Suprapubic skin (tissue), 4 donors: ENCODE measurements around the gene GPX7. TPM values are rescaled to one million over a fixed set of nuclear protein-coding genes. Genes with fewer than 3 reads are reported as not detected.
A peak's percentile ranks its signal among the peaks of the same experiment; 100 is the strongest.

Source experiments
- DNase-seq, 2 donors: peaks; one replicate each; pipeline ENCODE4 v3.0.0-alpha.2; 2019; ENCODE audit warnings: low spot score in 2 of 2
- H3K27ac ChIP-seq: fragments of 200-600 bp; sonication (generic); one replicate; pipeline ENCODE4 v1.5.1; 2019
- H3K27me3 ChIP-seq: fragments of 200-600 bp; sonication (generic); one replicate; pipeline ENCODE4 v1.5.1; 2019
- H3K36me3 ChIP-seq: fragments of 200-600 bp; sonication (generic); one replicate; pipeline ENCODE4 v1.5.1; 2019
- H3K4me1 ChIP-seq: fragments of 200-600 bp; sonication (generic); one replicate; pipeline ENCODE4 v1.5.1; 2019
- H3K4me3 ChIP-seq: fragments of 200-600 bp; sonication (generic); one replicate; pipeline ENCODE4 v1.5.1; 2019; ENCODE audit warnings: mild to moderate bottlenecking
- H3K9me3 ChIP-seq: fragments of 200-600 bp; sonication (generic); one replicate; pipeline ENCODE4 v1.5.1; 2019
- EP300 ChIP-seq: sonication (generic); formaldehyde crosslinking; IDR thresholded peaks from one replicate; pipeline ENCODE4 v1.6.1; 2017; ENCODE audit warnings: antibody characterized with exemption
- POLR2A ChIP-seq, 2 donors: fragments of 450-650 bp; IDR thresholded peaks; one replicate each; pipeline ENCODE4 v1.6.1; 2017; ENCODE audit warnings: antibody characterized with exemption in 2 of 2, mild to moderate bottlenecking in 2 of 2, moderate library complexity in 2 of 2
- POLR2AphosphoS5 ChIP-seq, 3 donors: sonication (generic); formaldehyde crosslinking; IDR thresholded peaks; one replicate each; pipeline ENCODE4 v1.6.1; 2017; ENCODE audit warnings: antibody characterized with exemption in 3 of 3
- WGBS: methylation state at CpG from one replicate; pipeline ENCODE4 v1.1.5; 2018; 5-methylcytosine and 5-hydroxymethylcytosine counted together
- total RNA-seq, 4 donors: library from RNA; depleted of rRNA; stranded (reverse); fragments of >200 nt; gene quantifications; one replicate each; pipeline ENCODE4 v1.1.0, GENCODE V29; 2016
- TF ChIP-seq, protein P1 (sequence below), 2 donors: fragments of 200-600 bp in 1 of 2; fragments of 450-650 bp in 1 of 2; sonication (generic) in 1 of 2; IDR thresholded peaks; one replicate each; pipeline ENCODE4 v1.5.1; 2016 to 2019; ENCODE audit warnings: antibody characterized with exemption in 2 of 2, mild to moderate bottlenecking in 1 of 2, moderate library complexity in 1 of 2

GPX7 gene
- total RNA-seq, 4 donors from 2014 or later, result 3.1 to 11.1 (median 7.5) TPM

GRCh38 chr1:52635321-52636089, 33.3 kb downstream of the GPX7 start:
- peaks cover 17% of the 10 kb centered on the region for H3K4me1 ChIP-seq
- H3K4me3 ChIP-seq, result no peak overlapping the region
- 75% methylated on average over 4 of the region's 4 CpGs for WGBS
- H3K9me3 ChIP-seq, result no peaks in the 10 kb centered on the region
- H3K36me3 ChIP-seq, result no peaks in the 10 kb centered on the region
- no peak for DNase-seq
- no peak overlapping the region for H3K27ac ChIP-seq
- no peak for TF ChIP-seq EP300
- TF ChIP-seq POLR2AphosphoS5 (IDR thresholded peaks at IDR 0.05), result no peak
- TF ChIP-seq POLR2A (IDR thresholded peaks at IDR 0.05), result no peak
- TF ChIP-seq, protein P1, sequence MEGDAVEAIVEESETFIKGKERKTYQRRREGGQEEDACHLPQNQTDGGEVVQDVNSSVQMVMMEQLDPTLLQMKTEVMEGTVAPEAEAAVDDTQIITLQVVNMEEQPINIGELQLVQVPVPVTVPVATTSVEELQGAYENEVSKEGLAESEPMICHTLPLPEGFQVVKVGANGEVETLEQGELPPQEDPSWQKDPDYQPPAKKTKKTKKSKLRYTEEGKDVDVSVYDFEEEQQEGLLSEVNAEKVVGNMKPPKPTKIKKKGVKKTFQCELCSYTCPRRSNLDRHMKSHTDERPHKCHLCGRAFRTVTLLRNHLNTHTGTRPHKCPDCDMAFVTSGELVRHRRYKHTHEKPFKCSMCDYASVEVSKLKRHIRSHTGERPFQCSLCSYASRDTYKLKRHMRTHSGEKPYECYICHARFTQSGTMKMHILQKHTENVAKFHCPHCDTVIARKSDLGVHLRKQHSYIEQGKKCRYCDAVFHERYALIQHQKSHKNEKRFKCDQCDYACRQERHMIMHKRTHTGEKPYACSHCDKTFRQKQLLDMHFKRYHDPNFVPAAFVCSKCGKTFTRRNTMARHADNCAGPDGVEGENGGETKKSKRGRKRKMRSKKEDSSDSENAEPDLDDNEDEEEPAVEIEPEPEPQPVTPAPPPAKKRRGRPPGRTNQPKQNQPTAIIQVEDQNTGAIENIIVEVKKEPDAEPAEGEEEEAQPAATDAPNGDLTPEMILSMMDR (IDR thresholded peaks at IDR 0.05), result no peak
- peaks cover 29% of the 10 kb centered on the region for H3K27me3 ChIP-seq

- Histone ChIP-seq H3K27me3 (peaks cover 26% of the 10 kb centered on the region), H3K36me3 (no peaks in the 10 kb centered on the region), H3K9me3 (no peaks in the 10 kb centered on the region), H3K27ac (no peak overlapping the region), H3K4me3 (no peak overlapping the region), H3K4me1 (peaks cover 10% of the 10 kb centered on the region)
- no peak for DNase-seq
- TF ChIP-seq, protein P1 (IDR thresholded peaks at IDR 0.05), result no peak
- TF ChIP-seq POLR2A (IDR thresholded peaks at IDR 0.05) (no peak), POLR2AphosphoS5 (IDR thresholded peaks at IDR 0.05) (no peak), EP300 (no peak)
- 68% methylated on average over 11 of the region's 11 CpGs for WGBS
These were observed 34.8 kb downstream of the GPX7 start for GRCh38 chr1:52636721-52637695.

DNA sequence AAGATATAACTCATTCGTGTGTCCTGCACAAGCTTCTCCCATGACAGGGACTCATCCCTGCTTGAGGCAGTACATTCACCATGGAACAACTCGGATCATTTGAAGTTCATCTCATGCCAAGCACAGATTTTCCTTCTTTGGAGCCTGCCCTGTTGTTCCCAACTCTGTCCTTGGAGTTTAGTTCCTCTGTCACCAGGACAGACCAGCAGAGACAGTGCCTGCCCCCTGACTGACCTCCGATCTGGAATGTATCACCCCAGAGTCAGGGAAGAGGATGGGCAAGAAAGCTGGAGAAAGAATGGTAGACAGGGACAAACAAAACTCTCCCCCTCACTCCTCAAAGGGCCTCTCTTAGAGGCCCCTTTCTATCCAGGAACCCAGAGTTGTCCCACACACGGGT, 35.8 kb downstream of the GPX7 start:
- H3K36me3 ChIP-seq, result no peaks in the 10 kb centered on the region
- H3K9me3 ChIP-seq, result no peaks in the 10 kb centered on the region
- 71% methylated on average over 4 of the region's 4 CpGs for WGBS
- TF ChIP-seq POLR2AphosphoS5 (IDR thresholded peaks at IDR 0.05), result no peak
- TF ChIP-seq POLR2A (IDR thresholded peaks at IDR 0.05), result no peak
- TF ChIP-seq, protein P1 (IDR thresholded peaks at IDR 0.05), result no peak
- no peak for TF ChIP-seq EP300
- H3K4me3 ChIP-seq, result no peak overlapping the region
- peak in 1 of 2 donors; percentile 1 for DNase-seq
- peaks cover 17% of the 10 kb centered on the region for H3K27me3 ChIP-seq
- peaks cover 6% of the 10 kb centered on the region for H3K4me1 ChIP-seq
- no peak overlapping the region for H3K27ac ChIP-seq

DNA sequence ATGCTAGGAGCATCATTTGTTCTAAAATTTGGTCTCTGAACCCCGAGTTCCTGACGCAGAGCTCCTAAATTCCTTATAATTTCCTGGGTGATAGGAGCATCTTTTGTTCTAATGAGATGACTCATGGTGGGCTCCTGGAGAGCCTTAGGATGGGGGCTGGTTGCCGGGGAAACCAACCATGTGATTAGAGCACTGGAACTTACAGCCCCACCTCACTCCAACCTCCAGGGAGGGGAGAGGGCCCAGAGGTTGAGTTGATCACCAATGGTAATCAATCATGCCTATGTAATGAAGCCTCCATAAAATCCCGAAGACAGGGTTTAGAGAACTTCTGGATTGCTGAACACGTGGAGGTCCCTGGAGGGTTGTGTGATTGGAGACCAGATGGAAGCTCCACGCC, 38.5 kb downstream of the GPX7 start:
- no peak overlapping the region for H3K4me3 ChIP-seq
- peak in 1 of 2 donors; percentile 29 for DNase-seq
- no peaks in the 10 kb centered on the region for H3K4me1 ChIP-seq
- WGBS, result 91% methylated on average over 6 of the region's 6 CpGs
- H3K36me3 ChIP-seq, result no peaks in the 10 kb centered on the region
- no peak overlapping the region for H3K27ac ChIP-seq
- H3K27me3 ChIP-seq, result no peaks in the 10 kb centered on the region
- TF ChIP-seq EP300, result no peak
- TF ChIP-seq POLR2A (IDR thresholded peaks at IDR 0.05), result no peak
- TF ChIP-seq, protein P1 (IDR thresholded peaks at IDR 0.05), result no peak
- no peak for TF ChIP-seq POLR2AphosphoS5 (IDR thresholded peaks at IDR 0.05)
- H3K9me3 ChIP-seq, result no peaks in the 10 kb centered on the region

- no peak overlapping the region for H3K27ac ChIP-seq
- no peaks in the 10 kb centered on the region for H3K4me1 ChIP-seq
- H3K36me3 ChIP-seq, result no peaks in the 10 kb centered on the region
- H3K27me3 ChIP-seq, result no peaks in the 10 kb centered on the region
- DNase-seq, result peak in 1 of 2 donors; percentile 54
- 89% methylated on average over 4 of the region's 4 CpGs for WGBS
- no peaks in the 10 kb centered on the region for H3K9me3 ChIP-seq
- H3K4me3 ChIP-seq, result no peak overlapping the region
- TF ChIP-seq POLR2A (IDR thresholded peaks at IDR 0.05) (no peak), POLR2AphosphoS5 (IDR thresholded peaks at IDR 0.05) (no peak), EP300 (no peak)
- TF ChIP-seq, protein P1 (IDR thresholded peaks at IDR 0.05), result no peak
These were observed 39.1 kb downstream of the GPX7 start for GRCh38 chr1:52641307-52641706.
